Spleen (tissue), 11 donors: ENCODE measurements around the gene AARS2. TPM values are rescaled to one million over a fixed set of nuclear protein-coding genes. Genes with fewer than 3 reads are reported as not detected.
A peak's percentile ranks its signal among the peaks of the same experiment; 100 is the strongest.

ENCODE experiments used
- DNase-seq: peaks from one replicate; pipeline ENCODE4 v3.0.0-alpha.2; 2020
- H3K27ac ChIP-seq, 8 donors: fragments of 200-600 bp; sonication (generic) in 7 of 8; 1 replicate in 4 of 8; 2 replicates in 4 of 8; pipeline versions ENCODE4 v1.5.0 to v1.8.0; 2016 to 2021; ENCODE audit warnings: inconsistent platforms in 4 of 8, mild to moderate bottlenecking in 4 of 8, moderate library complexity in 1 of 8
- H3K27me3 ChIP-seq, 7 donors: fragments of 200-600 bp; sonication (generic) in 6 of 7; replicated peaks in 1 of 7; 1 replicate in 4 of 7; 2 replicates in 3 of 7; pipeline versions ENCODE4 v1.5.0 to v1.8.0; 2016 to 2021; ENCODE audit warnings: inconsistent platforms in 3 of 7, mild to moderate bottlenecking in 1 of 7
- H3K36me3 ChIP-seq, 6 donors: fragments of 200-600 bp; sonication (generic) in 5 of 6; 1 replicate in 4 of 6; 2 replicates in 2 of 6; pipeline versions ENCODE4 v1.5.0 to v1.8.0; 2016 to 2021; ENCODE audit warnings: inconsistent platforms in 2 of 6
- H3K4me1 ChIP-seq, 6 donors: fragments of 200-600 bp; sonication (generic) in 5 of 6; 1 replicate in 3 of 6; 2 replicates in 3 of 6; pipeline versions ENCODE4 v1.5.0 to v1.8.0; 2016 to 2021; ENCODE audit warnings: inconsistent platforms in 3 of 6
- H3K4me3 ChIP-seq, 8 donors: fragments of 200-600 bp; sonication (generic) in 7 of 8; 1 replicate in 4 of 8; 2 replicates in 4 of 8; pipeline versions ENCODE4 v1.5.0 to v1.8.0; 2016 to 2021; ENCODE audit warnings: inconsistent platforms in 4 of 8, mild to moderate bottlenecking in 4 of 8, moderate library complexity in 2 of 8
- H3K9me3 ChIP-seq, 8 donors: fragments of 200-600 bp; sonication (generic) in 7 of 8; 1 replicate in 4 of 8; 2 replicates in 4 of 8; pipeline versions ENCODE4 v1.5.0 to v1.8.0; 2016 to 2021; ENCODE audit warnings: inconsistent platforms in 4 of 8
- POLR2A ChIP-seq, 3 donors: fragments of 450-650 bp; IDR thresholded peaks; one replicate each; pipeline ENCODE4 v1.5.1; 2017; ENCODE audit warnings: antibody characterized with exemption in 3 of 3, mild to moderate bottlenecking in 1 of 3
- POLR2AphosphoS5 ChIP-seq, 3 donors: sonication (generic); formaldehyde crosslinking; IDR thresholded peaks; one replicate each; pipeline ENCODE4 v1.5.1; 2017; ENCODE audit warnings: antibody characterized with exemption in 3 of 3
- WGBS, 5 donors: extraction: QIAGEN DNeasy Blood & Tissue Kit in 3 of 5; methylation state at CpG; one replicate each; pipeline versions ENCODE4 v1.1.5 to v1.1.7; 2013 to 2018; 5-methylcytosine and 5-hydroxymethylcytosine counted together
- intact Hi-C: fragments of 100-400 bp; cut with DNase I; formaldehyde crosslinking; loops from one replicate; pipeline ENCODE4 v1.15.0; 2023; ENCODE audit warnings: low total_unique reads
- polyA plus RNA-seq, 3 donors: library from polyadenylated mRNA; stranded (reverse); fragments of 200-250 nt; gene quantifications; one replicate each; pipeline ENCODE4 v1.2.1, GENCODE V29; 2013
- total RNA-seq, 7 donors: library from RNA; depleted of rRNA in 3 of 7; stranded (reverse); fragments of >200 nt in 3 of 7; fragmentation: NEBNext Ultra II Directional in 4 of 7; extraction: Animal tissue kit (Norgen Biotek cat#: 25700) in 4 of 7; gene quantifications; one replicate each; pipeline versions ENCODE4 v1.1.0 to v1.2.1, GENCODE V29; 2016 to 2021
- TF ChIP-seq, protein P1 (sequence below), 11 experiments: fragments of 200-600 bp in 7 of 11; fragments of 450-650 bp in 4 of 11; sonication (generic) in 4 of 11; IDR thresholded peaks in 8 of 11; conservative IDR thresholded peaks in 3 of 11; 1 replicate in 7 of 11; 2 replicates in 4 of 11; pipeline versions ENCODE4 v1.4.0 to v1.8.0; 2016 to 2021; ENCODE audit warnings: antibody characterized with exemption in 11 of 11, inconsistent platforms in 4 of 11, mild to moderate bottlenecking in 1 of 11
- donor health status: healthy with polysubstance abuse.
- donor health status: DM: no; HTN: no; CAD: no; lungs with moderate emphysema.
- donor health status: DM: no; HTN: no; CAD: no.
- donor health status: Bipolar disorder and iron deficiency.
- donor health status: healthy.
- donor health status: DM: no; HTN: no; CAD: no.
- donor health status: DM: yes; HTN: yes; CAD: no.

Gene AARS2
- total and polyA plus RNA-seq, 10 donors: 3.5 to 16.8 (median 13.7) TPM

DNA sequence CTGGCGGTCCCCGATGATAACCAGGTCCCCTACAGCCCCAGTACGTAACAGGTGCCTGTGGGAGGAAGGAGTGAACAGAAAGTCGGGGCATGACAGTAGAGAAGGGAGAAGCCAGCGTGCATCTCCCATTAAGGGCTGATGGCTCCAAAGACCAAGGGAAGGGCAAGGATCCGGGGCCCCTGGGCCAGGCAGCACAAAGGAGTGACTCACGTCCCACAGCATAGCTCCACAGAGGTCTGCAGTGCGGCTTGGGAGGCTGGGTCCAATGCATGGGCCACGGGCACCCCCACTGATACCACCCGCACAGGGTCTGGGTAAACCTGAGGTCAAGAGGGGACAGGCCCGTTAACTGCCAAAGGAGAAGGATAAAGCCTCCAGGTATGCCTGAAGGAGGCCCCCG lies 10.3 kb downstream of the AARS2 start:
- intact Hi-C loops: no loop called here

GRCh38 chr6:44301782-44302564 lies 11.2 kb downstream of the AARS2 start:
- intact Hi-C loops: no loop called here
- TF ChIP-seq, protein P1, sequence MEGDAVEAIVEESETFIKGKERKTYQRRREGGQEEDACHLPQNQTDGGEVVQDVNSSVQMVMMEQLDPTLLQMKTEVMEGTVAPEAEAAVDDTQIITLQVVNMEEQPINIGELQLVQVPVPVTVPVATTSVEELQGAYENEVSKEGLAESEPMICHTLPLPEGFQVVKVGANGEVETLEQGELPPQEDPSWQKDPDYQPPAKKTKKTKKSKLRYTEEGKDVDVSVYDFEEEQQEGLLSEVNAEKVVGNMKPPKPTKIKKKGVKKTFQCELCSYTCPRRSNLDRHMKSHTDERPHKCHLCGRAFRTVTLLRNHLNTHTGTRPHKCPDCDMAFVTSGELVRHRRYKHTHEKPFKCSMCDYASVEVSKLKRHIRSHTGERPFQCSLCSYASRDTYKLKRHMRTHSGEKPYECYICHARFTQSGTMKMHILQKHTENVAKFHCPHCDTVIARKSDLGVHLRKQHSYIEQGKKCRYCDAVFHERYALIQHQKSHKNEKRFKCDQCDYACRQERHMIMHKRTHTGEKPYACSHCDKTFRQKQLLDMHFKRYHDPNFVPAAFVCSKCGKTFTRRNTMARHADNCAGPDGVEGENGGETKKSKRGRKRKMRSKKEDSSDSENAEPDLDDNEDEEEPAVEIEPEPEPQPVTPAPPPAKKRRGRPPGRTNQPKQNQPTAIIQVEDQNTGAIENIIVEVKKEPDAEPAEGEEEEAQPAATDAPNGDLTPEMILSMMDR (IDR thresholded peaks at IDR 0.05 in 8 of 11, conservative IDR thresholded peaks at IDR 0.05 in 3 of 11): no peak
- TF ChIP-seq POLR2A (IDR thresholded peaks at IDR 0.05): no peak
- no peak for TF ChIP-seq POLR2AphosphoS5 (IDR thresholded peaks at IDR 0.05)
- peaks cover 4 to 16% (median 12%) of the 10 kb centered on the region in 7 donors for H3K27me3 ChIP-seq
- H3K36me3 ChIP-seq: peaks cover 0 to 78% (median 67%) of the 10 kb centered on the region in 6 donors
- WGBS, 5 donors: 82 to 90% (median 87%) methylated on average over 13 to 14 of the region's 14 CpGs
- no peak overlapping the region for H3K4me3 ChIP-seq
- H3K9me3 ChIP-seq: no peaks in the 10 kb centered on the region
- peaks cover 10 to 16% (median 12%) of the 10 kb centered on the region in 6 donors for H3K4me1 ChIP-seq
- no peak overlapping the region for H3K27ac ChIP-seq
- no peak for DNase-seq

More for the DNA sequence above, 10.3 kb downstream of the AARS2 start:
- H3K27ac ChIP-seq: no peak overlapping the region
- TF ChIP-seq, protein P1 (IDR thresholded peaks at IDR 0.05 in 8 of 11, conservative IDR thresholded peaks at IDR 0.05 in 3 of 11): no peak
- TF ChIP-seq POLR2A (IDR thresholded peaks at IDR 0.05) (no peak), POLR2AphosphoS5 (IDR thresholded peaks at IDR 0.05) (no peak)
- DNase-seq: no peak
- H3K4me1 ChIP-seq: peaks cover 1 to 7% (median 3%) of the 10 kb centered on the region in 6 donors
- 92 to 98% (median 95%) methylated on average over 10 to 12 of the region's 12 CpGs for WGBS, 5 donors
- H3K9me3 ChIP-seq: no peaks in the 10 kb centered on the region
- H3K4me3 ChIP-seq: no peak overlapping the region
- peaks cover 0 to 87% (median 73%) of the 10 kb centered on the region in 6 donors for H3K36me3 ChIP-seq
- H3K27me3 ChIP-seq: peaks cover 0 to 7% (median 3%) of the 10 kb centered on the region in 7 donors

DNA sequence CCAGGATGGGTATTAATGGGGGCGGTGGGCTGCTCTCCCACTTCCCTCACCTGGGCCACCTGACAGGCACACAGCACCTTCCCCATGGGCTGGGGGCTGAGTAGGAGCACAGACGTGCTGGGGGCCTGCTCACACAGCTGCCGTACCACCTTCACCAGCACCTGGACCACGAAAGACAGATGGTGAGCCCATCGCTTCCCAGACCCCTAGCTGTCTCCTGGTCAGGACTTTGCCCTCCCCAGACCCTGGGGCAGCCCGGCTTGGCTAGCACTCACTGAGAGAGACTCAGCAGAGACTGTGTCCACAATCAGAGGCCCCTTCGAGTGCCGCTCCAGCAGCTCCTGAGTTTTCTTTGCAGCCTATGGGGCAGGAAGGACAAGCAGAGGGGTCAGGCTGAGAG lies 12.0 kb downstream of the AARS2 start:
- intact Hi-C loops: no loop called here
- WGBS, 5 donors: 94 to 98% (median 95%) methylated on average over 7 to 8 of the region's 8 CpGs
- Histone ChIP-seq H3K4me1 (peaks cover 10 to 20% (median 14%) of the 10 kb centered on the region in 6 donors), H3K36me3 (peaks cover 0 to 69% (median 60%) of the 10 kb centered on the region in 6 donors), H3K27ac (no peak overlapping the region), H3K27me3 (peaks cover 4 to 24% (median 21%) of the 10 kb centered on the region in 7 donors), H3K9me3 (no peaks in the 10 kb centered on the region), H3K4me3 (no peak overlapping the region)
- no peak for DNase-seq
- TF ChIP-seq POLR2A (IDR thresholded peaks at IDR 0.05) (no peak), POLR2AphosphoS5 (IDR thresholded peaks at IDR 0.05) (no peak)
- TF ChIP-seq, protein P1 (IDR thresholded peaks at IDR 0.05 in 8 of 11, conservative IDR thresholded peaks at IDR 0.05 in 3 of 11): no peak

DNA sequence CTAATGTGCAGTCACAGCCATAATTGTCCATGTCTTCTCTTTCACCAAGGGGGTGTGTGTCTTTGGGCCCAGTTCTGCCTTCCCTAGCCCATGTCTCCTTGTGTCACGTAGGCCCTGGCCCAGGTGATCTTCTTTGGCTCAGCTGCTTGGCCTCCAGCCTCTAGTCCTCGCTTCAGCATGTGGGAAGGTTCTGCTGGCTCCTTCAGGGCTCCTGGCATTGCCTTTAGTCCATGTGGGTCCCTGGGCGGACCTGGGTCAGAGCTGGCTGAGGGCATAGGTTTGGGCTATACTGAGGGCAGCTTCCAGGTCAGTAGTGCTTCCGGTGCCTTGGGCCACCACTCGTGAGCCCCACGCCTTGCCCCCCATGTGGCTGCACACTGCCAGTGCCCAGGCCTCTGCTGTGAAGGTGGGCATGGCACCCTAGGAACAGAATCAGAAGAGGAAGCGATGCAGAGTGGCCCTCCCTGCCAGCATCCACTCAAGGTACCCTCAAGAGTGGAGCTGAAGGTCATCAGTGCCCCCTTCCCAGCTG lies 12.8 kb downstream of the AARS2 start:
- H3K9me3 ChIP-seq: no peaks in the 10 kb centered on the region
- no peak for TF ChIP-seq POLR2A (IDR thresholded peaks at IDR 0.05)
- TF ChIP-seq POLR2AphosphoS5 (IDR thresholded peaks at IDR 0.05): peak in 1 of 3 donors; percentile 16

More for the DNA sequence above, 12.8 kb downstream of the AARS2 start:
- no peak for DNase-seq
- 78 to 89% (median 86%) methylated on average over 7 of the region's 7 CpGs for WGBS, 5 donors
- Histone ChIP-seq H3K27me3 (peaks cover 4 to 32% (median 27%) of the 10 kb centered on the region in 7 donors), H3K36me3 (peaks cover 0 to 62% (median 52%) of the 10 kb centered on the region in 6 donors), H3K4me1 (peaks cover 10 to 20% (median 14%) of the 10 kb centered on the region in 6 donors), H3K27ac (no peak overlapping the region), H3K4me3 (no peak overlapping the region)
- intact Hi-C loops: no loop called here
